Endodermal cell (in vitro differentiated cells): ENCODE data around the gene OMA1. TPM values are rescaled to one million over a fixed set of nuclear protein-coding genes. Genes with fewer than 3 reads are reported as not detected.

Experiments used
- DNase-seq: peaks from one replicate; pipeline ENCODE4 v3.0.0-alpha.2; 2017
- H3K27ac ChIP-seq: 2 replicates; pipeline ENCODE4 v1.5.1; 2013; ENCODE audit warnings: mild to moderate bottlenecking, low read depth, low read length, moderate library complexity
- H3K27me3 ChIP-seq: 2 replicates; pipeline ENCODE4 v1.6.1; 2013; ENCODE audit warnings: mild to moderate bottlenecking, low read length, moderate library complexity; ENCODE audit not compliant: insufficient read depth, control insufficient read depth, poor library complexity, severe bottlenecking
- H3K36me3 ChIP-seq: 2 replicates; pipeline ENCODE4 v1.7.0; 2013; ENCODE audit warnings: mild to moderate bottlenecking, low read length, moderate library complexity; ENCODE audit not compliant: control insufficient read depth, insufficient read depth
- H3K4me1 ChIP-seq: one replicate; pipeline ENCODE4 v1.7.0; 2013; ENCODE audit warnings: low read length; ENCODE audit not compliant: control insufficient read depth, insufficient read depth
- H3K4me3 ChIP-seq: 2 replicates; pipeline ENCODE4 v1.5.1; 2013; ENCODE audit warnings: mild to moderate bottlenecking, low read length, moderate library complexity
- H3K9ac ChIP-seq: 2 replicates; pipeline ENCODE4 v1.6.1; 2013; ENCODE audit warnings: mild to moderate bottlenecking, low read length, moderate library complexity; ENCODE audit not compliant: poor library complexity, severe bottlenecking; ENCODE audit errors: extremely low read depth
- H3K9me3 ChIP-seq: 2 replicates; pipeline ENCODE4 v1.6.1; 2013; ENCODE audit warnings: mild to moderate bottlenecking, low read length, moderate library complexity; ENCODE audit not compliant: control insufficient read depth
- H3K27ac Mint-ChIP-seq: 2 replicates; pipeline ENCODE4 v1.8.0; 2020; ENCODE audit warnings: mixed read lengths
- H3K27me3 Mint-ChIP-seq: 2 replicates; pipeline ENCODE4 v1.8.0; 2021; ENCODE audit warnings: mild to moderate bottlenecking, mixed read lengths; ENCODE audit not compliant: insufficient read depth
- H3K36me3 Mint-ChIP-seq: 2 replicates; pipeline ENCODE4 v1.8.0; 2020; ENCODE audit warnings: low read depth, mixed read lengths
- H3K4me1 Mint-ChIP-seq: 2 replicates; pipeline ENCODE4 v1.8.0; 2020; ENCODE audit warnings: mixed read lengths
- H3K4me3 Mint-ChIP-seq: 2 replicates; pipeline ENCODE4 v1.8.0; 2020; ENCODE audit warnings: mild to moderate bottlenecking, moderate library complexity, mixed read lengths
- H3K9me3 Mint-ChIP-seq: 2 replicates; pipeline ENCODE4 v1.8.0; 2020; ENCODE audit warnings: mild to moderate bottlenecking, mixed read lengths
- WGBS, 2 experiments: methylation state at CpG; one replicate each; pipeline versions ENCODE4 v1.1.5 to v1.1.7; 2013; ENCODE audit warnings: missing lambda C conversion rate in 2 of 2, mixed read lengths in 1 of 2; ENCODE audit not compliant: insufficient coverage in 1 of 2, insufficient read length in 1 of 2; 5-methylcytosine and 5-hydroxymethylcytosine counted together
- total RNA-seq, 2 donors: library from RNA; stranded (reverse); fragmentation: NEBNext Ultra II Directional in 1 of 2; extraction: Animal tissue kit (Norgen Biotek cat#: 25700) in 1 of 2; gene quantifications; 2 replicates in 1 of 2; 3 replicates in 1 of 2; pipeline ENCODE4 v1.2.1, GENCODE V29; 2021
- TF ChIP-seq, protein P1 (sequence below): fragments of 200-600 bp; sonication (generic); conservative IDR thresholded peaks from 2 replicates; pipeline ENCODE4 v1.5.0; 2021; ENCODE audit warnings: antibody characterized with exemption, mild to moderate bottlenecking

OMA1 gene
- total RNA-seq, 2 donors from 2014 or later = 13.0 to 18.4 TPM

DNA sequence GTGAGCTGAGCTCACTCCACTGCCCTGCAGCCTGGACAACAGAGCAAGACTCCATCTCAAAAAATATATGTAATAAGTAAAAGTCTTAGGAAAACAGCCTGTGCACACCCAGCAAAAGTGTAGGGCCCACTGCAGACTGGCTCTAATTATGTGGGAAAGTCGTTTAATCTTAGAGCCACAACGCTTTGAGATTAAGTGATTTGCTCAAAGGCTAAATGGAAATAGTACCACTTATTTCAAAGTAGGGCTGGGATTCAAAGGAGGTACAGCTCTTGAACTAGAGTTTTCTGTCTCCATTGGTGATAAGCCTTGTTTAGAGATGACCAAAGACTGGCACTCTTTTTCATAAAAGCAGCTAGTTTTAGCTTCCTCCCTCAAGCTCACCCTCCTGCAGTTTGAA is 28.3 kb upstream of the OMA1 start:
- H3K9ac ChIP-seq = no peak overlapping the region
- peaks cover 47% of the 10 kb centered on the region for H3K27me3 Mint-ChIP-seq

DNA sequence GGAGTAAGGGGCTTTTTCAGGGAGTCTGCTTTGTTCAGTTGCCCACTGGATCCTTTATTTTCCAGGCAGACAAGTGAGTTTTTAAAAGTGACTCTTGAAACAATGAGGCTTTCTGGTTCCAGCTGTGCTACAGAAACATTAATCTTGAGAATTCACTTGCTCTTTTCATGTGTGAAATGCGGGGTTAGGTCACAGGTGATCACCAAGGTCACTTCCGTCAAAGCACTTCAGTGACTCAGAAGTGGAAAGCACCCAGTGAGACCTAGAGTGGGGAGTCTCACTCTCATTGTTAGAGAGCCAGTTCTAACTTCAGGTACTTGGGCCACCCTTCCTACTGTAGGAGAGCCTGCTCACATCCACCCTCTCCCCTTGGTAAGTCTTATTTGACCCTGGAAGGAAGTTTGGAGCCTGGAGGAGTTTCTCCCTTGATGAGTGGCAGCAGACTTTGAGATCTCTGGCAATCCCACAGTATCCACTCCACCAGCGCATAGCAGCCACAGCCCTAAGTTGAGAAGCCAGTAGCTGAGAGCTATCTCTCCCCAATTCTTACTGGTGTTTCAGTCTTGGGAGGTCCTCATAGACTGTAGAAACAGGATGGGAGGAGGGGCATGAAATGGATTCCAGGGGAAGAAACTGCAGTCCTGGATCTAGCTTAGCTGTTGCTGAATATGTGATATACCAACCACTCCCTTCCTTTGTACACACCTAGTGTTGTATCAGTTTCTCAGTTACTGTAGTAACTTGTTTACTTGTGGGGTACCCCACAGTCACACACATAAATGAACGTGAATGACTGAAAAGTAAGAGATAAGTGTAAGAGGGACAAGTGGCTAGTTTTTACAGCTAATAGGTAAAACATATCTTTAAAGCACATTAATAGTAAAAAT is 27.4 kb upstream of the OMA1 start:
- peaks cover 40% of the 10 kb centered on the region for H3K27me3 Mint-ChIP-seq
- peaks cover 5% of the 10 kb centered on the region for H3K9me3 Mint-ChIP-seq
- H3K27ac ChIP-seq = no peak overlapping the region
- H3K4me3 ChIP-seq = no peak overlapping the region
- no peak overlapping the region for H3K9ac ChIP-seq
- no peak overlapping the region for H3K4me3 Mint-ChIP-seq
- no peaks in the 10 kb centered on the region for H3K36me3 ChIP-seq
- peaks cover 36% of the 10 kb centered on the region for H3K4me1 Mint-ChIP-seq
- no peaks in the 10 kb centered on the region for H3K36me3 Mint-ChIP-seq
- TF ChIP-seq, protein P1, sequence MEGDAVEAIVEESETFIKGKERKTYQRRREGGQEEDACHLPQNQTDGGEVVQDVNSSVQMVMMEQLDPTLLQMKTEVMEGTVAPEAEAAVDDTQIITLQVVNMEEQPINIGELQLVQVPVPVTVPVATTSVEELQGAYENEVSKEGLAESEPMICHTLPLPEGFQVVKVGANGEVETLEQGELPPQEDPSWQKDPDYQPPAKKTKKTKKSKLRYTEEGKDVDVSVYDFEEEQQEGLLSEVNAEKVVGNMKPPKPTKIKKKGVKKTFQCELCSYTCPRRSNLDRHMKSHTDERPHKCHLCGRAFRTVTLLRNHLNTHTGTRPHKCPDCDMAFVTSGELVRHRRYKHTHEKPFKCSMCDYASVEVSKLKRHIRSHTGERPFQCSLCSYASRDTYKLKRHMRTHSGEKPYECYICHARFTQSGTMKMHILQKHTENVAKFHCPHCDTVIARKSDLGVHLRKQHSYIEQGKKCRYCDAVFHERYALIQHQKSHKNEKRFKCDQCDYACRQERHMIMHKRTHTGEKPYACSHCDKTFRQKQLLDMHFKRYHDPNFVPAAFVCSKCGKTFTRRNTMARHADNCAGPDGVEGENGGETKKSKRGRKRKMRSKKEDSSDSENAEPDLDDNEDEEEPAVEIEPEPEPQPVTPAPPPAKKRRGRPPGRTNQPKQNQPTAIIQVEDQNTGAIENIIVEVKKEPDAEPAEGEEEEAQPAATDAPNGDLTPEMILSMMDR = no peak
- no peaks in the 10 kb centered on the region for H3K9me3 ChIP-seq
- no peak for DNase-seq
- H3K4me1 ChIP-seq = peaks cover 22% of the 10 kb centered on the region
- H3K27me3 ChIP-seq = peaks cover 46% of the 10 kb centered on the region
- 67 to 81% methylated on average over 3 to 4 of the region's 4 CpGs for WGBS, 2 experiments
- H3K27ac Mint-ChIP-seq = no peak overlapping the region

More for the DNA sequence above, 28.3 kb upstream of the OMA1 start:
- no peak overlapping the region for H3K27ac Mint-ChIP-seq
- no peak overlapping the region for H3K4me3 Mint-ChIP-seq
- Histone ChIP-seq H3K4me1 (peaks cover 21% of the 10 kb centered on the region), H3K9me3 (no peaks in the 10 kb centered on the region), H3K4me3 (no peak overlapping the region), H3K27me3 (peaks cover 55% of the 10 kb centered on the region), H3K27ac (no peak overlapping the region), H3K36me3 (no peaks in the 10 kb centered on the region)
- no peak for DNase-seq
- no peaks in the 10 kb centered on the region for H3K36me3 Mint-ChIP-seq
- 81 to 86% methylated on average over 1 to 2 of the region's 2 CpGs for WGBS, 2 experiments
- H3K4me1 Mint-ChIP-seq = peaks cover 31% of the 10 kb centered on the region
- H3K9me3 Mint-ChIP-seq = peaks cover 5% of the 10 kb centered on the region
- TF ChIP-seq, protein P1 = no peak

DNA sequence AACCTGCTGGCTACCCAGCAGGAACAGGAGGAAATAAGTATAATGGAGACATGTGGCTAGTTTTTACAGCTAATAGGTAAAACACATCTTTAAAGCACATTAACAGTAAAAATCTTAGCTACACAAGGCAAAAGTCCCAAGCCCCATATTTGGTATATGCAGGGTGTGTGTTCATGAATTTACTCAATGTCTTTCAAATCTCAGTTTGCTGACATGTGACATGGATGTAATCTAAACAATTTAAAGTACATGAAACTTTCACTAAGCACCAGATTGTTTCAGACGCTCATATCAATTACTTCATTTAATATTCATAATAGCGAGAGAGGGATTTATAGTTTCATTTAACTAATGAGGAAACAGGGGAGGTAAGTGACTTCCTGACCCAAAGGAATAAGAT is 26.6 kb upstream of the OMA1 start:
- Mint-ChIP-seq H3K9me3 (peaks cover 5% of the 10 kb centered on the region), H3K27ac (peak overlapping the region; percentile 35), H3K4me1 (peaks cover 43% of the 10 kb centered on the region), H3K27me3 (peaks cover 33% of the 10 kb centered on the region), H3K4me3 (no peak overlapping the region), H3K36me3 (no peaks in the 10 kb centered on the region)
- TF ChIP-seq, protein P1 = no peak
- H3K27me3 ChIP-seq = peaks cover 41% of the 10 kb centered on the region
- no peaks in the 10 kb centered on the region for H3K9me3 ChIP-seq
- WGBS, 2 experiments = 100% methylated on average over 1 of the region's 2 CpGs; no CpG with 5 or more reads in 1 of the 2 experiments
- no peak for DNase-seq
- peaks cover 27% of the 10 kb centered on the region for H3K4me1 ChIP-seq
- no peaks in the 10 kb centered on the region for H3K36me3 ChIP-seq
- H3K9ac ChIP-seq = no peak overlapping the region
- H3K4me3 ChIP-seq = no peak overlapping the region
- H3K27ac ChIP-seq = no peak overlapping the region
